ENCODE data around the gene GRID1.
"Not testable (repeated sequence)": the region's sequence is repeated elsewhere in the genome, so short reads cannot be mapped to it uniquely, and the experiment has no call there.

GRID1 gene

DNA sequence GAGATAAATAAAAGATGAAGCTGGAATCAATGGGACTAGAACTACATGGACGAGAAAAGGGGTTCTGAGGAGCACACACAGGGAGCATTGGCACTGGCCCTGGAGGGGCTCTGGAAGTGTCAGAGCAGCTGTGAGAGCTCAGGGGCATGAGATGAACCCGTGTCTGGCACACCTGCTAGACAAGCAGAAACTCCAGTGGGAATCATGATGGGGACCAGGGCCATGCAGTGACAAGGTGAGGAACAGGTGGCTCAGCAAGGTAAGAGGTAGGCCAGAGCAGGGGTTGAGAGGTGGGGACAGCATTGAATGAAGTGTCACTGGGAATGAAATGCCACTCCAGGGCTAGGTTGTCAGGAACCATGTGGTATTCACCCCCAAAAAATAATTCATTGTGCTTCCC is 588.5 kb downstream of the GRID1 start:
- no peak for DNase-seq

DNA sequence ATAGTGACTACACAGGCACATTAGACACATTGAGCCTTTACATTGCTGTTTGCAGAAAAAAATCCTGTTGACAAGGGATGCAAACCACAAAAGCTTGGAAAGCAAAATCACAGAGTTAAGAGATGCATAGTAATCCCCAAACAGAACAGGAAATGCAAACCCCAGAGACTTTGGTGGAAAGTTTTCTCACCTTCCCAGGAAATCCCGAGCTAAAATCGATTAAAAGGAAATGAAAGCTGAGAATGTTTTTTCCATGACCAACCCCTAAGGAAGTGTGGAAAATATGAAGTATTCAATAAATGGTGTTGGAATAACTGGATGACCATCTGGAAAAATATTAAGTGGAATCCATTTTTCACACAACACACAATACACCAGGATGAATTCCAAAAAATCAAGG is 598.7 kb downstream of the GRID1 start:
- DNase-seq, result no peak

DNA sequence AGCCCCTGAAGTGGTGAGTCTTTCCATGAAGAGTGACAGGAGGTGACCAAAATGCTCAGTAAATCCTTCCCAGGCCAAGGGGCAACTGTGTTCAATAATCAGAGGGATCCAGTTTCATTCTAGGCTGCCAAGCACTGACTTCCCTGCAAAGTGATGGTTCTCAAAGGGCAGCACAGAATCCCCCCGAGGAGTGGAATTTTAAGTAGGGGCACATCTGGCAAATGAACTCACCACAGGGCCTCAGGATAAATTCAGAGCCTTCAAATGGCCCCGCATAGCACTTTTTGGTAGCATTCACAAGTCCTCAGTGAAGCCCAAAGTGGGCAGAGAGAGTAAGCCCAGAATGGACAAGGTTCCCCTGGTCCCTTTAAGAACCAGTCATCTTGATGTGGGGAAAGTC is 602.5 kb downstream of the GRID1 start:
- DNase-seq, result no peak

DNA sequence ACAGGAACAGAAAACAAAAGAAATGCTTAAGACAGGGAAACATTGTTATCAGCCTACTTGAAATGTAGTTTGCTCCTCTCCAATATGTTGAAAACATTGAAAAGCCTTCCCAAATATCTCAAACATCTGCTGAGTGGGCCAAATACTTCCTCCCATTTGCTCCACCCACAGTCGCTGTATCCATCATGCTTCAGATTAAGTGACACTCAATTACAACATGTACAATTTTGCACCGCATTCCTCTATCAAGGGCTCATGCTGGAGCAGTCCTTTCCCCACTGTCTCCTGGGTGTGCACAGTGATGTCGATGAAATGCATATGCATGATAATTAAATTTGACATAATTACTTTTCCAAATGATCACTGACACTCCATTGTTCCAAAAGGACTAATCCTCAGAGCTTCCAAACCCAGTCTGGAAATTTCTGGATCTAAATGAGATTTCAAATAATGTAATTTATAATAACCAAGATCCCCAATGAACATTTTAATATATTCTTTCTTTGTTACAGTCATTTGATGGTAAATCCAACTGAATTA is 604.6 kb downstream of the GRID1 start:
- no peak for DNase-seq

DNA sequence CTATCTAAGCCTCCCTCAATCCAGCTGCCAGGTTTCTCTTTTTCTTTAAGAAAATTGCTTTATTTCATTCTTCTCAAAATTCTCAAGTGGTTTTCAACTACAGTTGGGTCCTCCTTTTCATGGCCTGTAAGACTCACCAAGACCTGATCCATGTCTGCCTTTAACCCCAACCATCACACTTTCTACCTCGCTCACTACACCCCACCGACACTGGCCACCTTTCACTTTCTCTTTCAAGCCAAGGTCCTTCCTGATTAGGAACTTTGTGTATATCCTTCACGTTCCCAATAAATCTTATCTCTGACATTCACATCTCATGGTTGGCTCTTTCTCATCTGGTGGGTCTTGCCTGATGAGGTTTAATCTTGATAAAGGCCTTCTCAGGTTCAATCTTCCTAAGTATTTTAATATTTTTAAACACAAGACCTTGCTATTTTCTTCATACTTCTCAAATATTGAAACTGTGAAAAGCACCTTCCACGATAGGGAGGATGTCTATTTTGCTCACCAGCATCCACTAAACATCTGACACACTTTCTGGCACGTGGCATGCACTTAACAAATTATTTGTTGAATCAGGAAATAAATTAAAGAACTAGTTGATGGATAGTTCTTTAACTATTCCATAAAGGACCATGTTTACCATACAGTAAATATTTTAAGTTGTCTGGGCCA is 624.8 kb downstream of the GRID1 start:
- DNase-seq, result no peak

DNA sequence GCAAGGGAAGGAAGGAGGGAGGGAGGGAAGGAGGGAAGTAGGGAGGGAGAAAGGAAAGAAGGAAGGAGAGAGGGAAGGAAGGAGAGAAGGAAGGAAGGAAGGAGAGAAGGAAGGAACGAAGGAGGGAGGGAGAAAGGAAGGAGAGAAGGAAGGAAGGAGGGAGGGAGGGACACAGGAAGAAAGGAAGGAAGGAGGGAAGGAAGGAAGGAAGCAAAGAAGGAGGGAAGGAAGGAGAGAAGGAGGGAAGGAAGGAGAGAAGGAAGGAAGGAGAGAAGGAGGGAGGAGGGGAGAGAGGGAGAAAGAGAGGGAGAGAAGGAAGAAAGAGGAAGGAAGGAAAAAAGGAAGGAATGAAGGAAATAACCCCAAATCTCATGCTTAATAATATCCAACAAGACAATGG is 630.6 kb downstream of the GRID1 start:
- DNase-seq, result no peak

DNA sequence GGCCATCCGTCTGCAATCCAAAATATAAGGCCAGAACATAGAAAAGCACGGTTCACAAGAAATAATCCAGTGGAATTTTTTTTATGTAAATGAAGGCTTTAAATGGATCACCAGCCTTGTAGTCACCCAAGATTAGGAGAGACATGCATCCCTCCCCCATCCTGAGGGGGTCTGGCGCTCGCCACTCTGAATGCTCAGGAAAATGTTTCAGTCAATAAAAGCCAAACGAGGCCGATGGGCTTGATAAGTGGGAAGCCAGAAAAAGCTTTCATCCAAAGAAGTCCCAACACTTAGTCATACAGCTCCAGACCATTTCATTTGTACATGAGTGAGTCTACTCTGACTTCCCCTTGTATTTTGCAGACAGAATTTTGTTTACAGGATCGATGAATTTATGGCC is 631.8 kb downstream of the GRID1 start:
- no peak for DNase-seq

DNA sequence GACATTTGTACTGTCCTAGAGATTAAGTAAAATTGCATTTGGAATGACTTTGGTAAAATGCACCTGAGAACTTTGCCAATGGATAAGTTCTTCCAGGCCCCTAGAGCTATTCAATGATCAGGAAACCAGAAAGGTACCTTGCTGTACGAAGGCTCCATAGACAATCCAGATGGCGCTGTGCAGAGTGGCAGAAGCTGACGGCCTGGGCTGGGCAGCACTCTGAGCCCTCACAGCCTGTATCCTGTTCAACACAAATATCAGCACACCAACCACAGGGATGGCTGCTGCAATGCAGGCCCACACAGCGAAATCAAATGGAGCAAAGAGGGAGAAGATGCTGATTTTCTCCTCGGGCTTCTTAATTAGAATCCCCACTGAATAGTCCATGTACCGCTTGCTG is 642.4 kb downstream of the GRID1 start:
- DNase-seq, result no peak

DNA sequence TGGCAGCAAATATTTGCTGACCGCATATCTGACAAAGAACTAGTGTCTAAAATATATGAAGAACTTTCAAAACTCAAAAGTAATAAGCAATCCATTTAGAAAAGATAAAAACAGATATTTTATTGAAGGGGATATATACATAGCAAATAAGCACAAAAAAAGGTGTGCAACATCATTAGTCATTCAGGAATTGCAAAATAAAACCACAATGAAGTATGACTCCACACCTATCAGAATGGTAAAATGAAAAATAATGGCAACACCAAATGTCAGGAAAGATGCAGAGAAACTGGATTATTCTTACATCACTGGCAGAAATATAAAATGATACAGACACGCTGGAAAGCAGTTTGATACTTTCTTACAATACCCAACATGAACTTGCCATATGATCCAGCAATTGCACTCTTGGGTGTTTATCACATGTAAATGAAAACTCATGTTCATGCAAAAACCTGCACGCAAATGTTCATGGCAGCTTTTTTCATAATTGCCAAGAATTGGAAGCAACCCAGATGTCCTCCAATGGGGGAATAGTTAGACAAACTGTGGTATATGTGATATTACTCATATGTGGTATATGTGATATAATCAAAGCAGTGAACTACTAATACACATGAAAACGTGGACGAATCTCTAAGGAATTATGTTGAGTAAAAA is 645.5 kb downstream of the GRID1 start:
- DNase-seq, result no peak

DNA sequence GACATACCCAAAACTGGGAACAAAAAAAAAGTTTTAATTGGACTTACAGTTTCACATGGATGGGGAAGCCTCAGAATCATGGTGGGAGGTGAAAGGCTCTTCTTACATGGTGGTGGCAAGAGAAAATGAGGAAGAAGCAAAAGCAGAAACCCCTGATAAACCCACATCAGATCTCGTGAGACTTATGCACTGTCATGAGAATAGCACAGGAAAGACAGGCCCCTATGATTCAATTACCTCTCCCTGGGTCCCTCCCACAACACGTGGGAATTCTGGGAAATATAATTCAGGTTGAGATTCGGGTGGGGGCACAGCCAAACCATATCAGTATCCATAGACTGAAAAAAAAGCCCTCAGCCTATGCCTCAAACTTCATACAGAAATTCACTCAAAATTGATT is 647.2 kb downstream of the GRID1 start:
- no peak for DNase-seq

DNA sequence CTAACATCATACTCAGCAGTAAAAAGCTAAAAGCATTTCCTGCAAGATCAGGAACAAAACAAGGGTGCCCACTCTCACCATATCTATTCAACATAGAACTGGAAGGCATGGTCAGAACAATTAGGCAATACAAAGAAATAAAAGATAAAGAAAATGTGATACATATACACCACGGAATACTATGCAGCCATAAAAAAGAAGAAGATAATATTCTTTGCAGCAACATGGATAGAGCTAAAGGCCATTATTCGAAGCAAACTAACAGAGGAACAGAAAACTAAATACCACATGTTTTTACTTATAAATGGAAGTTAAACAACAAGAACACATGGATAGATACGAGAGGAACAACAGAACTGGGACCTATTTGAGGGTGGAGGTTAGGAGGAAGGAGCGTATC is 652.7 kb downstream of the GRID1 start:
- DNase-seq, result no peak

DNA sequence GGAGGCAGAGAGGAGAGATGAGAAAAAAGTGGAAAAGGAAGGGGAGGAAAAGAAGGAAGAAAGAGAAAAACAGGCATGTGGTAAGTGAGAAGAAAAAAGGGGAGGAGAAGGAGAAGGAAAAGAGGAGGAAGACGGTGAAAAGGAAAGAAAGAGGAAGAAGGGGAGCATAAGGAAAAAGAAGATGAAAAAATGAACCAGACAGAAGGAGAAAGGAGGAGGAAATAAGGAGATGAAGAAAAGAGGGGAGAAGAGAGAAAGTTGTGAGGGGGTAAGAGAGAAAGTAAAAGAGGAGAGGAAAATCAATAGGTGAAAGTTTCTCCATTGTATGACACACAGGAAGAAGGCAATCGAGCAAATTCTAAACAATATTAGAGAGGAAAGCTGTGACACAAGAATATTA is 663.8 kb downstream of the GRID1 start:
- no peak for DNase-seq

DNA sequence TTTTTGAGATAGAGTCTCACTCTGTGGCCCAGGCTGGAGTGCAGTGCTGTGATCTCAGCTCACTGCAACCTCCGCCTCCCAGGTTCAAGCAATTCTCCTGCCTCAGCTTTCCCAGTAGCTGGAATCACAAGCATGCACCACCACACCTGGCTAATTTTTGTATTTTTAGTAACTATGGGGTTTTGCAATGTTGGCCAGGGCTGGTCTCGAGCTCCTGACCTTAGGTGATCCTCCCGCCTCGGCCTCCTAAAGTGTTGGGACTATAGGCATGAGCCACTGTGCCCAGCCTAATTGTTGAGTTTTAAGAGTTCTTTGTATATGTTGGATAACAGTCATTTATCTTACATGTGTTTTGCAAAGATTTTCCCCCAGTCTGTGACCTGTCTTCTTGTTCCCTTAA is 667.5 kb downstream of the GRID1 start:
- DNase-seq, result not testable (repeated sequence)

DNA sequence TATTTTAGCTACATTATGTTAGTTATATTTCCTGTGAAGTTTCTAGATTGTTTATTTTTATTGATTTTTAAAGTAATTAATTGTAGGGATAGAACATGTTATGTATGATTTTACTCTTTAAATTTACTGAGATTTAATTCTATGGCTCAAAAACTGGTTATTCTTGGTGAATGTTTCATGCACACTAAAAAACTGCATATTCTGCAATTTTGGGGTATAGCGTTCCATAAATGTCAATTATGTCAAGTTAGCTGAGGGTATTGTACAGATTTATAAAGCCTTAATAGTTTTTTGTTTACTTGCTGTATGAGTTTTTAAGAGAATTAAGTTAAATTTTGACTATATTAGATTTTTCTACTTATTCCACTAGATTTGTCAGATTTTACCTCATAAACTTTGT is 669.7 kb downstream of the GRID1 start:
- DNase-seq, result no peak

DNA sequence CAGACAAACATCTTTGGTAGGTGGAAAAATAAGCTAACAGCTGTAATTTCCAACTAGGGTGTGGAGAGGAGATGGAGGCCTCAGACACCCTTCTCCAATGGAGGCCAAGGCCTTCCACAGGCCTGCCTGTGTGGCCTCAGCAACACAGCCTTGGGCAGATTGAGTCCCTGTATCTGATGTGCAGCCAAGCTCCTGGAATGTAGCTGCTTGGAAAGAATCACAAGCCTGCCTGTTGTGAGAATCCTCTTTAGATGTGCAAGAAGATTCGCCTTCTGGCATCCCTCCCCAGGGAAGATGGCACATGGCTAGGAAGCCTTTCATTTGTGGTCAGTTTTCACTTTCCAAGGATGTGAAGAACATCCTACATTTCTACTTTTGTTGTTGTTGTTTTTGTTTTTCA is 684.0 kb downstream of the GRID1 start:
- DNase-seq, result no peak

DNA sequence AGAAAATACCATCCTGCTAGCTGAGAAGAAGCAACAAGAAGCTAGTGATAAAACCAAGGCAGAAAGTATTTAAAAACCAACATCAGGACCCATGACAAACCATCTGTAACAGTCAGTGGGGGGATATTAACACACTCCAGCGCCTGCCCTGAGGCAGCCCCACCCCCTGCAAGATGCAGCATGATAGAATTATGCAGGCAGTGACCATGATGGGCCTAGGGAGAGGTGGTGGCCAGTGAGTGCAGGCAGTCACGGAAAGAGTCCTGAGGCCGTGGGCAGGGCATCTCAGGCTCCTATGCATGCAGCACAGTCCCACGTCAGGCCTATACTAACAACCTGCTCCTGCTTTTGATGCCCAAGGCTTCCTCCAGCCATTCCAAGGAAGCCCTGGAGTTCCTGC is 686.9 kb downstream of the GRID1 start:
- no peak for DNase-seq

DNA sequence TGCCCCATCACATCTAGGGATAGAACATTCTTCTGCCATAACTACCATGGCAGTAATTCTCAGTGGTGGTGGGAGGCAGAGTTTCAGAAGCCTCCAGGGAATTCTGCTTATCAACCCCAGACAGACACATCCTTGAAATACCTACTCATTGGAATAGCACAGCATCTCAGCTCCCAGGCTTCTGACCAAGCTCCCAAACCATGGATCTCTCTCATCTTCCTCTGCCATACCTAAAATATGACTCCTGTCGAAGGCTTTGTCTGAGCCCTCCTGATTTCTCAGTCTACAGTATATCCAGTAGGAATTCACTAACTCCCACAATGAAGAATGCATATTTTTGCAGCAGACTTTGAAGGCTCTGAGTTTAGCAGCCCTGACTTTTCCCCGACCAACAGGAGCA is 687.5 kb downstream of the GRID1 start:
- no peak for DNase-seq

DNA sequence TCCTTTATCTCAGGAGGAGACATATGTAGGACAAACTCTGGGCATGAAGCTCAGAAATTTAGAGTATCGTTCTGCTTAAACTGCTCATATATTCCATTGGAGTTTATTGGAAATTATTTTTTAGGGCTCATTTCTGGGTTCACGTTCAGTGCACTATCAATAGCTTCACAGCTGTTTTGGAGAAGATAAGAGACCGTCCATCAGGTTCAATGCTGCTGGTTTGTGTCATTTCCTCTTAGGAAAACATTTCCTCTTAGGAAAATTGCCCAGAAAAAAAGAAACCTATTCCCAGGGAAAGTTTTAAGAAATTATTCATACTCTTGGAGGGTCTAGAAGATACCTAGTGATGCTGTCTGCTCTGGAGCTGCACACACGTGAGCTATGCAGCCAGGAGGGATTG is 691.7 kb downstream of the GRID1 start:
- DNase-seq, result no peak

DNA sequence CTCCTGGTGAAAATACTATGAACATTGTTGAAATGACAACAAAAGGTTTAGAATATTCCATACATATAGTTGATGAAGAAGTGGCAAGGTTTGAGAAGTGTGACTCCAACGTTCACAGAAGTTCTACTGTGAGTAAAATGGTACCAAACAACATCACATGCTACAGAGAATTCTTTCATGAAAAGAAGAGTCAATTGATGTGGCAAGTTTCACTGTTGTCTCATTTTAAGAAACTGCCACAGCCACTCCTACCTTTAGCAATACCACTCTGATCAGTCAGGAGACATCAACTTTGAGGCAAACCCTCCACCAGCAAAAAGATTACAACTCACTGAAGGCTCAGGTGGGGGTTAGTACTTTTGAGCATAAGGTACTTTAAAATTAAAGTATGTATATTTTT is 693.3 kb downstream of the GRID1 start:
- no peak for DNase-seq

DNA sequence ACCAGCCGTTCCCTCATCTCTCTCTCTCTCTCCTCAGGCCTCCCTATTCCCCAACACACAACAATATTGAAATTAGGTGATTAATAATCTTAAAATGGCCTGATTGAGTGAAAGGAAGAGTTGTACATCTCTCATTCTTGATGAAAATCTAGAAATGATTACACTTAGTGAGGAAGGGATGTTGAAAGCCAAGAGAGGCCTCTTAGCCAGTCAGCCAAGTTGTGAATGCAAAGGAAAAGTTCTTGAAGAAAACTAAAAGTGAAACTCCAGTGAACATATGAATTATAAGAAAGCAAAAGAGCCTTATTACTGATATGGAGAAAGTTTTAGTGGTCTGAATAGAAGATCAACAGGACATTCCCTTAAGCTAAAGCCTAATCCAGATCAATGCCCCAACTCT is 695.1 kb downstream of the GRID1 start:
- DNase-seq, result no peak

DNA sequence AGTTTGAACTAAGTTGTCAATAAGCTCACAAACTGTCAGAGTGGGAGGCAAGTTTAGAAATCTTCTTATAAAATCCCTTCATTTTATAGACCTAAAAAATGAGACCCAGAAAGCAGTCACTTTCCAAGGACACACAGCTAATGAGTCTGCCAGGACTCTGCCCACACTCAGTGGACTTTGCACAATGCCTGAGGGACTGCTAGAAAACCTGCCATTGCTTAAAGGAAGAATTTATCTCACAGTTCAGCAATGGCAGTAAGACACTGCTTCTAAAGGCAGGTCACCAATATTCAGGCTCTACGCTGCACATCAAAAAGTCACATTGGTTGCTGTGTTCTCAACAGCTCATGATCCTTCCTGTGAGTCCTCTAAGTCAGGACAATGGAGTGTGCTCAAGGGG is 698.1 kb downstream of the GRID1 start:
- DNase-seq, result no peak

DNA sequence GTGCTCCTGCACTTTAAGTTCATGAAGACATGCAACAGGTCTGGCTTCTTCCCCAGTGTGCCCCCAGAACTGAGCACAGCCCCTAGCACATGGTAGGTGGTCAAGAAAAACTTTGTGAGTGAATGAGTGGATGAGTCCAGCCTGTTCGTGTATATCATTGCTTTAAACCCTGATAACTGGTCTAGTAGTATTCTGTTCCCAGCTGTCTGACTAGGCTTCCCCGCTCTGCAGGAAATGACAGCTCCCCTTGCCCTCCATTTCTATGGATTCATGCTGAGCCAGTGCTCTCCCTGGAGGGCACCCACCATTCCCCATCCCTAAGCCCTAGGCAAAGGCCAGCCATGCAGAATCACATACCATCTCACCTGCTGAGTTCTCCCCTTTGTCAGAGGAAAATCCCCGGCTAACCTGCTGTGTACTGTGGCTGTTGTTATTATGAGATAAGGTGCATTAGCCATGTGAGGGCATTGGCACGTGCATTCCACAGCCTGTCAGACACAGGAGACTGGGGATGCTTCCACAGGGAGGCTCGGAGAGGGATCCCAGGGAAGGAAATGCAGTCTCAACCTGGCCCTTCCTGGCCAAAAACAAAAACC is 698.9 kb downstream of the GRID1 start:
- no peak for DNase-seq

DNA sequence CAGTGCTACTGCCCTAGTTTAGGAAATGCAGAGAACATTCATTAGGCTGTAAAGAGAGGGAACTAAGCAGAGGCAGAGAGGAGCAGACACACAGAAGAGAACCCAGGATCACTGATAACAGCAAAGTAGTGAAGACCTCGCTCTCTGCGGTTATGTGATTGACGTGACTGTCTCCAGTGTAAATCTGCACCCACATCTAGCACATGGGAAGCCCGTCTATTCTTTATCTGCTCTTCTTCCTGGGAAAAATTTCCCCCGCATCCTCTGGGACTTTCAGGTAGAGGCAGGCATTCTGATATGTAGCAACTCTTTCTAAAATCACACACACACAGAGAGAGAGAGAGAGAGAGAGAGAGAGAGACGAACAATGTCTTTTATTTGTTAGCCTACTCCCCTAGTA is 699.6 kb downstream of the GRID1 start:
- no peak for DNase-seq

DNA sequence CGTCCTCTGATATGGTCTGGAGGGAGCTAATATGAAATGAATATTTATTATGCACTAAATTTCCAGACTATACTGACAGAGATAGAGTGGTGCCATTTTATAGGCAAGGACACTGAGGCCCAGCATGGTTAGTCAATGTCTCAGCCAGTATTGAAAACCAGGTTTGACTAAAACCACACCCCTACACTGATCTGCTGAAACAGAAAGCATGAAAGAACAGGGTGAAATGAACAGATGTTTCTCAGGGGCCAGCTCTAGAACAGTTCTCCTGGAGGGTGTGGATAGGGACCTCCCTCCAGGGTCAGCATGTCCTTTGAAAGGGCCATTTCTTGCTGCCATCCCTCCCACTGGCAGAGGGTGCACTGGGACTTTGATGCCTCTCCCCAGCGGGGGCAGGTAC is 700.5 kb downstream of the GRID1 start:
- DNase-seq, result no peak

DNA sequence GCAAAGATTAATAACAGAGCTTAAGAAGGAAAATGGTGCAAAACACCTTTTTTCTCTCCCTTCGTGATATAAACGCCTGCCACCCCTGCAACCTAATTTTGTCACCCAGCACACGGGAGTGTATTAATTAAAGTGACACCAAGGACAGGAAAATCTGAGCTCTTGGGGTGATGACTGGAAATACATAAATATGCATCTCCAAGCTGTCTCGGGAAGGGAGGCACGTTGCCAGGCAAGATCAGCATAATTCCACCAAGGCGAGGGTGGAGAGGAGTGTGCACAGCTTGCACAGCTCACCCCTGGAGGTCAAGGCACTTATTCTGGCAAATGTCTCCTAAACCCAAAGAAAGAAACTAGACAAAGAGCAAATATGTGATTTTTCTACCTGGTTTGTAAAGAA is 700.9 kb downstream of the GRID1 start:
- DNase-seq, result no peak
